Activated B cell treated with CpG ODN at 0.5 μM for 24 hours (primary cell): ENCODE results near the gene UBAC2. TPM values are rescaled to one million over a fixed set of nuclear protein-coding genes. Genes with fewer than 3 reads are reported as not detected.

Experiments used
- ATAC-seq: fragments of 200-7000 bp; cut with Tn5 transposase; one replicate; pipeline ENCODE4 v1.10.0; 2021; ENCODE audit warnings: low read depth, mild to moderate bottlenecking, moderate library complexity
- CTCF ChIA-PET: fragments of 350-600 bp; sonication (Branson Sonifier 250); formaldehyde crosslinking; loops from one replicate; lab custom pipeline; 2021; ENCODE audit warnings: antibody characterized with exemption; lab: Charles Lee
- POLR2A ChIA-PET: fragments of 350-600 bp; sonication (Branson Sonifier 250); formaldehyde crosslinking; loops from one replicate; lab custom pipeline; 2021; ENCODE audit warnings: antibody characterized with exemption; lab: Charles Lee
- DNase-seq: peaks from one replicate; pipeline ENCODE4 v3.0.0; 2022
- H3K27ac Mint-ChIP-seq: one replicate; pipeline ENCODE4 v1.8.0; 2020; ENCODE audit warnings: mixed read lengths
- H3K27me3 Mint-ChIP-seq: one replicate; pipeline ENCODE4 v1.8.0; 2021; ENCODE audit warnings: mixed read lengths
- H3K36me3 Mint-ChIP-seq: one replicate; pipeline ENCODE4 v1.8.0; 2021; ENCODE audit warnings: low read depth, mixed read lengths
- H3K4me1 Mint-ChIP-seq: one replicate; pipeline ENCODE4 v1.8.0; 2021; ENCODE audit warnings: mixed read lengths
- H3K4me3 Mint-ChIP-seq: one replicate; pipeline ENCODE4 v1.8.0; 2020; ENCODE audit warnings: mild to moderate bottlenecking, mixed read lengths
- H3K9me3 Mint-ChIP-seq: one replicate; pipeline ENCODE4 v1.8.0; 2020; ENCODE audit warnings: mixed read lengths
- CTCF ChIP-seq: fragments of 200-600 bp; IDR thresholded peaks from one replicate; pipeline ENCODE4 v1.8.0; 2022; ENCODE audit warnings: antibody characterized with exemption, mild to moderate bottlenecking
- intact Hi-C: fragments of 100-400 bp; cut with micrococcal nuclease; formaldehyde crosslinking; loops from one replicate; pipeline ENCODE4 v1.15.1; 2024
- total RNA-seq: library from RNA; stranded (reverse); gene quantifications from 2 replicates; pipeline ENCODE4 v1.2.3, GENCODE V29; 2022

Gene UBAC2
- total RNA-seq, 1 donor from 2014 or later = 51.0 TPM

GRCh38 chr13:99251921-99252320 is 51.3 kb downstream of the UBAC2 start:
- DNase-seq (no peak), ATAC-seq (no peak)
- CTCF ChIA-PET = interaction anchor here (0.7 to 2.2 kb wide), 3 partner anchors 14 to 76 kb away, joined by 3 to 7 read pairs (median 6); no protein-coding TSS in a partner anchor
- Mint-ChIP-seq H3K27ac (peak overlapping the region; percentile 64), H3K4me1 (peaks cover 56% of the 10 kb centered on the region), H3K36me3 (peaks cover 61% of the 10 kb centered on the region), H3K4me3 (no peak overlapping the region), H3K27me3 (no peaks in the 10 kb centered on the region), H3K9me3 (peaks cover 4% of the 10 kb centered on the region)
- no peak for TF ChIP-seq CTCF
- POLR2A ChIA-PET = interaction anchor here (0.6 to 2.8 kb wide), 2 partner anchors 51 to 124 kb away, joined by 7 to 12 read pairs; partner anchors contain the start of gene UBAC2
- intact Hi-C loops = no loop called here

DNA sequence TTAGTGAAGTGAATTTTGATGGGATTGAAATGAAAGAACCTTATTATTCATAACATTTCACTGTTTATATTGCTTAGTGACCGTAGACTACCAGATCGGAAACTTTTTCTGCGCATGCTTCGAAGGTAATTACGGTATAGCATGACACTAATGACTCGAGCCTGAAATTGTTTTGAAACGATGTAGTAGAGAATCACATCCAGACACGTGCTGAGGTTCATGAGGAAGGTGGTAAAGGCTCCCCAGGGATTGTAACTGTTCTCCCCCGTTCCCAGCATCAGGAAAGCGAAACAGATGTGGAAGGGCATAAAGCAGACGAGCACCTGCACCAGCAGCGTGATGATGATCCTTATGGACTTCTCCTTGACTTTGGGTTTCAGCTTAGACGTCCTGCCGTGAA is 54.2 kb downstream of the UBAC2 start:
- ATAC-seq (no peak), DNase-seq (no peak)
- peaks cover 74% of the 10 kb centered on the region for H3K4me1 Mint-ChIP-seq
- H3K36me3 Mint-ChIP-seq = peaks cover 45% of the 10 kb centered on the region
- intact Hi-C loops = loop anchor here (1.0 to 5.0 kb wide), 2 partner anchors 19 to 247 kb away; partner anchors contain the start of gene TM9SF2
- no peak for TF ChIP-seq CTCF
- no peaks in the 10 kb centered on the region for H3K27me3 Mint-ChIP-seq
- H3K27ac Mint-ChIP-seq = peak overlapping the region; percentile 69
- ChIA-PET CTCF (interaction anchor here (1.2 to 2.4 kb wide), 4 partner anchors 10 to 78 kb away, joined by 4 to 18 read pairs (median 12); partner anchors contain the start of gene UBAC2), POLR2A (interaction anchor here (1.9 to 4.7 kb wide), 3 partner anchors 23 to 55 kb away, joined by 11 to 128 read pairs (median 86); partner anchors contain the start of gene UBAC2)
- H3K9me3 Mint-ChIP-seq = no peaks in the 10 kb centered on the region
- peak overlapping the region; percentile 25 for H3K4me3 Mint-ChIP-seq

DNA sequence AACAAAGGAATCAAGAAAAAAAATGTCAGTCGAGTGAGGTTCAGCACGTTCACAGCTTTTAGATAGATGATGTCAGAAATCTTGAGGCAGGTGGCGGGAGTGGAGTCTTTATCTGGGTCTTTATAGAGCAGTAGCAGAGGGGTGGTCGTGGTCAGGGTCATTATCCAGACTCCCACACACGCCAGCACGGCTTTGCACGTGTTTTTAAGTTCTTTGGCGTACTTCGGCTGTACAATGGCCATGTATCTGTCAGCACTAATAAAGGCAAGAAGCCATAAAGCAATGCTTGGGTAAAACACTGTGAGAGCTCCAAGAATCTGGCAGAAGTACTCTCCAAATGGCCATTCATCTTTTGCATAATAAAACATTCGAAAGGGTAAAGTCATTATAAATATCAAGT is 54.6 kb downstream of the UBAC2 start:
- H3K4me1 Mint-ChIP-seq = peaks cover 74% of the 10 kb centered on the region

GRCh38 chr13:99256283-99256682 is 55.6 kb downstream of the UBAC2 start:
- Mint-ChIP-seq H3K27ac (peak overlapping the region; percentile 87), H3K4me3 (peak overlapping the region; percentile 85), H3K27me3 (no peaks in the 10 kb centered on the region), H3K4me1 (peaks cover 75% of the 10 kb centered on the region), H3K9me3 (no peaks in the 10 kb centered on the region), H3K36me3 (peaks cover 43% of the 10 kb centered on the region)
- POLR2A ChIA-PET = interaction anchor here (0.5 to 4.7 kb wide), 24 partner anchors 8 to 381 kb away, joined by 3 to 128 read pairs (median 4); partner anchors contain the start of gene UBAC2
- no peak for DNase-seq
- intact Hi-C loops = loop anchor here (5.0 kb wide), 1 partner anchor 246 kb away; the partner anchor contains the start of gene TM9SF2
- peak; percentile 47 for ATAC-seq
- TF ChIP-seq CTCF = no peak
- CTCF ChIA-PET = interaction anchor here (0.6 to 2.4 kb wide), 10 partner anchors 9 to 387 kb away, joined by 3 to 18 read pairs (median 6); partner anchors contain the start of gene UBAC2

More for the DNA sequence above, 54.6 kb downstream of the UBAC2 start:
- H3K27ac Mint-ChIP-seq = peak overlapping the region; percentile 69
- no peaks in the 10 kb centered on the region for H3K9me3 Mint-ChIP-seq
- ATAC-seq (no peak), DNase-seq (no peak)
- peaks cover 45% of the 10 kb centered on the region for H3K36me3 Mint-ChIP-seq
- intact Hi-C loops = loop anchor here (1.0 to 5.0 kb wide), 2 partner anchors 19 to 247 kb away; partner anchors contain the start of gene TM9SF2
- POLR2A ChIA-PET = interaction anchor here (0.7 to 4.7 kb wide), 6 partner anchors 12 to 241 kb away, joined by 3 to 128 read pairs (median 8); partner anchors contain the start of gene UBAC2
- CTCF ChIA-PET = interaction anchor here (1.1 to 2.4 kb wide), 7 partner anchors 10 to 79 kb away, joined by 3 to 18 read pairs (median 10); partner anchors contain the start of gene UBAC2
- no peaks in the 10 kb centered on the region for H3K27me3 Mint-ChIP-seq
- H3K4me3 Mint-ChIP-seq = peak overlapping the region; percentile 35
- TF ChIP-seq CTCF = no peak

GRCh38 chr13:99256709-99257108 is 56.1 kb downstream of the UBAC2 start:
- peak overlapping the region; percentile 87 for H3K27ac Mint-ChIP-seq
- H3K4me3 Mint-ChIP-seq = peak overlapping the region; percentile 85
- H3K27me3 Mint-ChIP-seq = no peaks in the 10 kb centered on the region
- ChIA-PET POLR2A (interaction anchor here (0.6 to 4.7 kb wide), 20 partner anchors 9 to 245 kb away, joined by 3 to 128 read pairs (median 5); partner anchors contain the start of gene UBAC2), CTCF (interaction anchor here (0.7 to 2.4 kb wide), 9 partner anchors 9 to 173 kb away, joined by 3 to 20 read pairs (median 10); partner anchors contain the start of gene UBAC2)
- intact Hi-C loops = loop anchor here (5.0 kb wide), 1 partner anchor 246 kb away; the partner anchor contains the start of gene TM9SF2
- no peaks in the 10 kb centered on the region for H3K9me3 Mint-ChIP-seq
- TF ChIP-seq CTCF = no peak
- ATAC-seq (peak; percentile 22), DNase-seq (no peak)
- peaks cover 75% of the 10 kb centered on the region for H3K4me1 Mint-ChIP-seq
- H3K36me3 Mint-ChIP-seq = peaks cover 38% of the 10 kb centered on the region
